Mammary epithelial cell (primary cell): Measurements from ENCODE around the gene CRYGS.

Experiments
- EZH2 ChIP-seq: IDR thresholded peaks from 2 replicates; pipeline ENCODE4 v1.6.1; 2012; ENCODE audit warnings: low read length, inconsistent platforms, borderline replicate concordance
- TF ChIP-seq, protein P1 (sequence below), 2 donors: IDR thresholded peaks in 1 of 2; conservative IDR thresholded peaks in 1 of 2; 2 replicates each; pipeline ENCODE4 v1.5.1; 2011 to 2012; ENCODE audit warnings: inconsistent platforms in 2 of 2, low read length in 2 of 2, mild to moderate bottlenecking in 2 of 2, control low read depth in 1 of 2, low read depth in 1 of 2; ENCODE audit not compliant: insufficient read depth in 1 of 2; ENCODE audit errors: extremely low read depth in 1 of 2

DNA sequence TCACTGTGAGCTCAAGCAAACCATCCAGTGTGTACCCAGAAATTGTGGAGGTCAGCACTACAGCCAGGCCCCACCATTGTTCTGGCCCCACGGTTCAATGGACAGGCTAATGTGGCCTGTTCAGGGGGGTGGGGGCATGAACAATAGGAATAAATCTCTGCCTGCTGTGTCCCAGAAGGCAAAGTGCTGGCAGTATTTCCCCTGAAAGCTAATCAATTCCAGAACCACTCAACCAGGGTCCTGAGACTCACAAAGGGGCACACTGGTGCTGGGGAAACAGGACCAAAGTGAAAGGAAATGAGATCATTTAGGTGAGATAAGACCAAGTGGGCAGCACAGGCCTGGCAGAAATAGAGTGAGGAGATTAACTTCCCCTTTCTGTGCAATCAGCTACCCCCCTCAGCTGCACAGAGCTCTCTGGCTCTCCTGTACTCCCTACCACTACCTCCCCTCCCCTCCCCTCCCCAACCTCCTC is 11.5 kb downstream of the CRYGS start:
- TF ChIP-seq, protein P1, sequence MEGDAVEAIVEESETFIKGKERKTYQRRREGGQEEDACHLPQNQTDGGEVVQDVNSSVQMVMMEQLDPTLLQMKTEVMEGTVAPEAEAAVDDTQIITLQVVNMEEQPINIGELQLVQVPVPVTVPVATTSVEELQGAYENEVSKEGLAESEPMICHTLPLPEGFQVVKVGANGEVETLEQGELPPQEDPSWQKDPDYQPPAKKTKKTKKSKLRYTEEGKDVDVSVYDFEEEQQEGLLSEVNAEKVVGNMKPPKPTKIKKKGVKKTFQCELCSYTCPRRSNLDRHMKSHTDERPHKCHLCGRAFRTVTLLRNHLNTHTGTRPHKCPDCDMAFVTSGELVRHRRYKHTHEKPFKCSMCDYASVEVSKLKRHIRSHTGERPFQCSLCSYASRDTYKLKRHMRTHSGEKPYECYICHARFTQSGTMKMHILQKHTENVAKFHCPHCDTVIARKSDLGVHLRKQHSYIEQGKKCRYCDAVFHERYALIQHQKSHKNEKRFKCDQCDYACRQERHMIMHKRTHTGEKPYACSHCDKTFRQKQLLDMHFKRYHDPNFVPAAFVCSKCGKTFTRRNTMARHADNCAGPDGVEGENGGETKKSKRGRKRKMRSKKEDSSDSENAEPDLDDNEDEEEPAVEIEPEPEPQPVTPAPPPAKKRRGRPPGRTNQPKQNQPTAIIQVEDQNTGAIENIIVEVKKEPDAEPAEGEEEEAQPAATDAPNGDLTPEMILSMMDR (conservative IDR thresholded peaks at IDR 0.05 in 1 of 2, IDR thresholded peaks at IDR 0.05 in 1 of 2; ENCODE audit: extremely low read depth in 1 of 2, insufficient read depth in 1 of 2, low read depth in 1 of 2, low read length in 2 of 2) = no peak
- TF ChIP-seq EZH2 = no peak
